Adipocyte (in vitro differentiated cells): ENCODE measurements around the gene TMEM187.
A peak's percentile ranks its signal among the peaks of the same experiment; 100 is the strongest.

Experiments used
- DNase-seq: peaks from one replicate; pipeline ENCODE4 v3.0.0-alpha.2; 2015; ENCODE audit warnings: low read depth
- H3K27me3 ChIP-seq: replicated peaks from 2 replicates; pipeline ENCODE4 v1.7.0; 2013; ENCODE audit warnings: mild to moderate bottlenecking, low read length, moderate library complexity; ENCODE audit not compliant: control insufficient read depth, insufficient read depth
- H3K36me3 ChIP-seq: 2 replicates; pipeline ENCODE4 v1.7.0; 2013; ENCODE audit warnings: low read length, mild to moderate bottlenecking, moderate library complexity; ENCODE audit not compliant: control insufficient read depth, insufficient read depth, severe bottlenecking
- H3K4me1 ChIP-seq: 2 replicates; pipeline ENCODE4 v1.7.0; 2013; ENCODE audit warnings: mild to moderate bottlenecking, low read length, moderate library complexity; ENCODE audit not compliant: control insufficient read depth, insufficient read depth
- H3K4me3 ChIP-seq: 2 replicates; pipeline ENCODE4 v1.7.0; 2013; ENCODE audit warnings: mild to moderate bottlenecking, low read length, moderate library complexity
- H3K9ac ChIP-seq: 2 replicates; pipeline ENCODE4 v1.7.0; 2013; ENCODE audit warnings: mild to moderate bottlenecking, low read length, moderate library complexity
- H3K9me3 ChIP-seq: 2 replicates; pipeline ENCODE4 v1.7.0; 2013; ENCODE audit warnings: mild to moderate bottlenecking, low read length, moderate library complexity; ENCODE audit not compliant: control insufficient read depth

TMEM187 gene

GRCh38 chrX:153958605-153959004 is 13.9 kb upstream of the TMEM187 start:
- Histone ChIP-seq H3K4me3 (no peak overlapping the region), H3K36me3 (peaks cover 97% of the 10 kb centered on the region), H3K9me3 (no peaks in the 10 kb centered on the region), H3K27me3 (no peaks in the 10 kb centered on the region), H3K9ac (no peak overlapping the region), H3K4me1 (no peaks in the 10 kb centered on the region)
- DNase-seq = no peak

- no peak overlapping the region for H3K4me3 ChIP-seq
- no peak overlapping the region for H3K9ac ChIP-seq
- no peaks in the 10 kb centered on the region for H3K27me3 ChIP-seq
- no peaks in the 10 kb centered on the region for H3K9me3 ChIP-seq
- DNase-seq = no peak
- no peaks in the 10 kb centered on the region for H3K4me1 ChIP-seq
- peaks cover 91% of the 10 kb centered on the region for H3K36me3 ChIP-seq
Observed at GRCh38 chrX:153959649-153960048, 12.9 kb upstream of the TMEM187 start.

GRCh38 chrX:153960077-153960476 is 12.5 kb upstream of the TMEM187 start:
- Histone ChIP-seq H3K4me3 (no peak overlapping the region), H3K9me3 (no peaks in the 10 kb centered on the region), H3K36me3 (peaks cover 86% of the 10 kb centered on the region), H3K9ac (no peak overlapping the region), H3K4me1 (no peaks in the 10 kb centered on the region), H3K27me3 (no peaks in the 10 kb centered on the region)
- DNase-seq = no peak

GRCh38 chrX:153960786-153961185 is 11.8 kb upstream of the TMEM187 start:
- H3K4me1 ChIP-seq = no peaks in the 10 kb centered on the region
- H3K36me3 ChIP-seq = peaks cover 79% of the 10 kb centered on the region
- no peak for DNase-seq

DNA sequence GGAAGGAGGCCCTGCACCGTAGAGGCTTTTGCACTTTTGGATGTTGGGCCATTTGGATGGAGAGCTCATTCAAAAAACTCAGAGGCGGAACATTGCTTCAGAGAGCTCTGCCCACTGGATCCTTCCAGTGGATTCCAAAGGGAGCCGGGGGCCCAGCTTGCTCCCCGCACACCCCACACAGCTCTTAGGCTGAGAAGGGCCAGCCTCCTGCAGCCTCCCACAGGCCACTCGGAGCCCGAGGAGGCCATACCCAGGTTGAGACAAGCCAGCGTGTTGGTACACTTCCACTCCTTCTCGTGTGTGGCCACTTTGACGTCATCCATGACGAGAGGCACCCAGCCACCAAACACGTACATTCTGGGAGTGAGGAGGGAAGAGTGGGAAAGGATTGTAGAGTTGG is 11.3 kb upstream of the TMEM187 start:
- Histone ChIP-seq H3K27me3 (no peaks in the 10 kb centered on the region), H3K4me1 (peaks cover 3% of the 10 kb centered on the region), H3K4me3 (no peak overlapping the region), H3K36me3 (peaks cover 74% of the 10 kb centered on the region), H3K9me3 (no peaks in the 10 kb centered on the region), H3K9ac (no peak overlapping the region)
- no peak for DNase-seq

More at GRCh38 chrX:153960786-153961185, 11.8 kb upstream of the TMEM187 start:
- no peak overlapping the region for H3K4me3 ChIP-seq
- no peaks in the 10 kb centered on the region for H3K9me3 ChIP-seq
- no peak overlapping the region for H3K9ac ChIP-seq
- H3K27me3 ChIP-seq = no peaks in the 10 kb centered on the region

DNA sequence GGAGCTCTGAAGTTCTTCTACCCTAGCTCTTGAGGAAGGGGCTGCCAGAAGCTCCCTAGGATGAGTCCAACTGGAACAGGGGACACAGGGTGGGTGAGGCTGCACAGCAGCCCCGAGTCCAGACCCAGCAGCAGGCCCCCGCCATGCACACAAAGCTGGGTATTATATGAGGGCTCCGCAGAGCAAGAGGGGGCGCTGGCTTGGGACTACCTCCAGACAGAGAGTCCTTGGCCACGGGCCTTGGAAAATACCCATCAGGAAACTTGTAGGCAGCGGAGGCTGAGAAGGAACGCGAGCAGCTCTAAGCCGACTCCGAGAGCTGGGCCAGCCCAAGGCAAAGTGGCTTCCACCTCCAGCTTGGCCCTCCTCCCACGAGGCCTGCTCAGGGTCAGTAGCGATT is 9.0 kb upstream of the TMEM187 start:
- peaks cover 52% of the 10 kb centered on the region for H3K36me3 ChIP-seq
- no peaks in the 10 kb centered on the region for H3K27me3 ChIP-seq
- no peaks in the 10 kb centered on the region for H3K9me3 ChIP-seq
- H3K4me1 ChIP-seq = peaks cover 22% of the 10 kb centered on the region
- no peak overlapping the region for H3K4me3 ChIP-seq
- DNase-seq = no peak
- H3K9ac ChIP-seq = no peak overlapping the region

GRCh38 chrX:153964105-153964504 is 8.4 kb upstream of the TMEM187 start:
- DNase-seq = no peak
- peaks cover 46% of the 10 kb centered on the region for H3K36me3 ChIP-seq
- H3K9me3 ChIP-seq = no peaks in the 10 kb centered on the region
- no peak overlapping the region for H3K9ac ChIP-seq
- H3K4me1 ChIP-seq = peaks cover 28% of the 10 kb centered on the region
- no peaks in the 10 kb centered on the region for H3K27me3 ChIP-seq
- no peak overlapping the region for H3K4me3 ChIP-seq

DNA sequence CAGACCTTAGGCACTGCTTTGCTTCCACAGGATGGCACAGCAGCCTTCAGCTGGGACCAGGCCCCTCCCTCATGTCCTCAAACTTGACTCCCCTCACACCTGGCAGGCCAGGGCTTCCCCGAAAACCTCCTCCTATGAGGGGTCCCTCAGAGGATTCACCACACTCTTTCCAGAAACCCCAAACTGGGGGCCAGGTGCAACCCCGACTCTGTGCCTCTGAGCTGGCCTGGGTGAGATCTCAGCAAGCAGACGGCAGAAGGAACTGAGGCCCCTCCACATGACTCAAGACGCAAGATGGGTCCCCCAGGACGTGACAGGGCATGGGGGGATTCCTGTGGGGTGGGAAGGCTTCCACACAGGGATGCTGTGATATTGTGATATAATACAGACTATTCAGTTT is 7.1 kb upstream of the TMEM187 start:
- no peak for DNase-seq
- peaks cover 32% of the 10 kb centered on the region for H3K4me1 ChIP-seq
- H3K36me3 ChIP-seq = peaks cover 33% of the 10 kb centered on the region
- H3K27me3 ChIP-seq = no peaks in the 10 kb centered on the region
- no peaks in the 10 kb centered on the region for H3K9me3 ChIP-seq
- H3K4me3 ChIP-seq = no peak overlapping the region
- no peak overlapping the region for H3K9ac ChIP-seq

DNA sequence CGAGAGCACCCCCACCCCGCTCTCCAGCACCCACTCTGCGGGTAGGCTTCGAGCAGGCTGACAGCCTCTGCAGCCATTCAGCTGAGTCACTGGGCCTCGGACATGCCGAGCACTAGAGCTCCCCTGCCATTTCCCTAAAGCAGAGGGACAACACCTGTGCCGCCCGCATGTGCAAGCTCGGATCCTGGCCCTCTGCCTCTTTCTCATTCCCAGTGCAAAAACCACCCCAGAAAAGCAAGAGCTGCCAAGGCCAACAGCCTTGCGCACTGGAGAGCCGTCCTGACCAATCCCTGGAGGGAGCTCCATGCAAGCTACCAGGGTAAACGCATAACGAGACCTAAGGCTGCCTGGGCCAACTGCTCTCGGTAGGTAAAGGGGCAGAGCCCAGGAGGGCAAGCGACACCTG is 6.3 kb upstream of the TMEM187 start:
- no peak overlapping the region for H3K4me3 ChIP-seq
- H3K4me1 ChIP-seq = peaks cover 32% of the 10 kb centered on the region
- H3K27me3 ChIP-seq = no peaks in the 10 kb centered on the region
- H3K9ac ChIP-seq = no peak overlapping the region
- peaks cover 24% of the 10 kb centered on the region for H3K36me3 ChIP-seq
- H3K9me3 ChIP-seq = no peaks in the 10 kb centered on the region
- no peak for DNase-seq

DNA sequence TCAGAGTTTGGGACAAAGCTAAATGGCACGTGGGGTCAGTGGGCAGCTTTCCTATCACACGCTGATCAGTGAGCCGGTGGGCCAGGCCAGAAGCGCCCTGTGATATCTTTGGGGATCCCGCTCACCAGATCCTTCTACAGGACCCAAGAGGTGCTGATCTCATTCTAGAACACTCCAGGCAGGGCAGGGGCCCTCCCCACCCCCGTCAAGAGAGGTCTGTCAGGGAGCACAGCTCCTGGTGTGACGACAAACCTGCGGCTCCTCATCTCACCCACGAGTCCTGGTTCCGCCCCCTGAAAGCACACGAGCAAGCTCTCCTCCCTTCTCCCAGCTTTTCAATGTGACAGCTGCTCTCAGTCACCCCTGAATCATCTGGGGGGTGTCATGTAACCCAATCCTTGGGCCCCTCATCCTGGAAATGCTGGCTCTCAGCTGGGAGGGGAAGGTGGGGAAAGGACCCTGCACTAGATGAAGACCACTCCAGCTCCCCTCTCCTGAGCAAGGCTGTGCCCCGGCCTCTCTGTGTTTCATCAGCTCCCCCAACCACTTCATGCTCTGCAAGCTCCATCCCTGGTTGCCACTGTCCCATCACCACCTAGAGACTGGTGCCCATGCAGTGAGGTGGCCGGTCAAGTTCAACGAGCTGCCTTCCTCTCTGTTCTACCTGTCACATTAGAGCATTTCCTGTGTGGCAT is 5.6 kb upstream of the TMEM187 start:
- H3K4me1 ChIP-seq = peaks cover 32% of the 10 kb centered on the region
- no peak for DNase-seq
- H3K27me3 ChIP-seq = no peaks in the 10 kb centered on the region
- H3K36me3 ChIP-seq = peaks cover 17% of the 10 kb centered on the region
- no peaks in the 10 kb centered on the region for H3K9me3 ChIP-seq
- H3K4me3 ChIP-seq = no peak overlapping the region
- H3K9ac ChIP-seq = no peak overlapping the region

DNA sequence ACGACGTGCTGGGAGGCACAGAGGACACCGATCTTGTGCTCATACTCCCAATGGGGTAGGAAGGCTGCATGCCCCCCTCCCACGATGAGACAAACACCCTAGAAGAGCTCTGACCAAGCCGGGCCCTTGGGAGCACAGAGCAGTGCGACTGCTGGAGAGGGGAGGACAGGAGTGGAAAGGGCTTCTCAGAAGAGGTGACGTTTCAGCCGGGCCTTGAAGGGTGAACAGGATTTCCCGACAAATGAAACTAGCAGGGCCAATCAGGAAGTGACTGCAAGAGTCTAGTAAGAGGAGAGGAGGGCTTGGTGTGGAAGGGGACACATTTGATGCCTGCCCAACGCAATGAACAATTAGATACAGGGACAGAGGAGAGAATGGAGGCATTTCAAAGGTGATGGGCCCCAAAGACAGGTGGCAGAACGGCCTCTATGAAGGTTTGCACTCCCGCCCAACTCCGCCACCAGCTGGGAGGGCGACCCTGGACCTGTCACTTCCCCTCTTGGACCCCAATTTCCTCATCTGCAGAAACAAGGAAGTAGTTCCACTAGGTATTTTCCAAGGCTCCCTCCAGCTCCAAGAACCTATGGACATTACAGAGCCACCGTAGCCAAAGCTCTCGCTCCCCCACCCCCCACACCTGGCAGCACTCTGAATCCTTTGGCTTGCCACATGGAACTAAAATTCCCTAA is 4.9 kb upstream of the TMEM187 start:
- Histone ChIP-seq H3K36me3 (peaks cover 10% of the 10 kb centered on the region), H3K4me3 (peak overlapping the region; percentile 3)

More for the DNA sequence above, 4.9 kb upstream of the TMEM187 start:
- Histone ChIP-seq H3K27me3 (no peaks in the 10 kb centered on the region), H3K4me1 (peaks cover 32% of the 10 kb centered on the region), H3K9me3 (no peaks in the 10 kb centered on the region), H3K9ac (peak overlapping the region; percentile 100)
- DNase-seq = no peak
